ENCODE results near the gene LIMS3.
"Not testable (repeated sequence)": the region's sequence is repeated elsewhere in the genome, so short reads cannot be mapped to it uniquely, and the experiment has no call there.

The LIMS3 gene

DNA sequence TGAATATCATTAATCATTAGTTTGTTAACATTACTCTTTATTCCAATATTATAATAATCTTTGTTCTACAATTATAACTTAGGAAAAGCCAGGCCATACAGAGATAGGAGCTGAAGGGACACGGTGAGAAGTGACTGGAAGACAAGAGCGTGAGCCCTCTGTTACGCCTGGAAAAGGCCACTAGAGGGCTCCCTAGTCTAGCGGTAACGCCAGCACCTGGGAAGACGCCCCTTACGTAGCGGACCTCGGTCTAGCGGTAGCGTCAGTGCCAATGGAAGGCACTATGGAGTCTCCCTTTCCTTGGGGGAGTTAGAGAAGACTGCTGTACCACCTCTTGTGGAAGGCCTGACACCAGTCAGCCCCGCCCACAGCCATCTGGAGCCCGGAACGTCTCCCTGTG lies 71.4 kb downstream of the LIMS3 start:
- H3K27me3 ChIP-seq (ENCODE audit: control insufficient read depth, insufficient read depth, low read length); H3K4me1 ChIP-seq; H3K9me3 ChIP-seq (ENCODE audit: control insufficient read depth, low read length); H3K4me3 ChIP-seq (ENCODE audit: low read depth, low read length); H3K4me2 ChIP-seq (ENCODE audit: low read length); H3K36me3 ChIP-seq (ENCODE audit: control insufficient read depth, insufficient read depth, low read length); H3K27ac ChIP-seq; H3K79me2 ChIP-seq; H2AFZ ChIP-seq; H3K9ac ChIP-seq: not testable (repeated sequence)

DNA sequence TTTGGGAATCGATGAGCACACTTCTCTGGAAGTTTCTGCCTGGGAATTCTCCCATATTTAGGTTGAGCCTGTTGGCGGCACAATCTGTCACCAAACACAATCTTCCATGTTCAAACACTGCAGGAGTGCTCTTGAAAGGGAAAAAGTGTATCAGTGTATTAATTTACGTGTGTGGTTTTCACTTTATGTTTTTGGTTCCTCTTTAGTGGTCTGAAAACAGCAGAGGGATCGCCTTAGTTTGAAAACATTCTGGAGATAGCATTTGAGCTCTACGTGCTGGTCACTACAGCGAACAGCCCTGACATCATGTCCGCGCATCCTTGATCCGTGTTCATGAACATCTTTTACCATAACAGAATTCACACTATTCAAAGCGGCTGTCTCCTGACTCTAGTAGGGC lies 73.2 kb downstream of the LIMS3 start:
- H3K4me2 ChIP-seq (ENCODE audit: low read length); H3K4me1 ChIP-seq; H3K4me3 ChIP-seq (ENCODE audit: low read depth, low read length); H3K36me3 ChIP-seq (ENCODE audit: control insufficient read depth, insufficient read depth, low read length); H2AFZ ChIP-seq; H3K27ac ChIP-seq; H3K79me2 ChIP-seq; H3K9me3 ChIP-seq (ENCODE audit: control insufficient read depth, low read length); H3K9ac ChIP-seq; H3K27me3 ChIP-seq (ENCODE audit: control insufficient read depth, insufficient read depth, low read length): not testable (repeated sequence)
